ENCODE measurements around the gene HIBADH. TPM values are rescaled to one million over a fixed set of nuclear protein-coding genes. Genes with fewer than 3 reads are reported as not detected.
"Not testable (repeated sequence)": the region's sequence is repeated elsewhere in the genome, so short reads cannot be mapped to it uniquely, and the experiment has no call there.

The HIBADH gene
- total RNA-seq, 1 donor from 2014 or later = 79.8 TPM

- DNase-seq (ENCODE audit: low spot score) = no peak
- ATAC-seq = no peak
These were observed 57.4 kb downstream of the HIBADH start for GRCh38 chr7:27605283-27605682.

- ATAC-seq = no peak
These were observed 58.9 kb downstream of the HIBADH start for GRCh38 chr7:27603813-27604212.

GRCh38 chr7:27602766-27603165 is 59.9 kb downstream of the HIBADH start:
- ATAC-seq (no peak), DNase-seq (ENCODE audit: low spot score) (no peak)

More at GRCh38 chr7:27603813-27604212, 58.9 kb downstream of the HIBADH start:
- DNase-seq (ENCODE audit: low spot score) = no peak

GRCh38 chr7:27601217-27601616 is 61.5 kb downstream of the HIBADH start:
- ATAC-seq = no peak
- DNase-seq (ENCODE audit: low spot score) = no peak

- DNase-seq (ENCODE audit: low spot score) (no peak), ATAC-seq (peak; percentile 76)
These were observed 62.4 kb downstream of the HIBADH start for GRCh38 chr7:27600247-27600646.

- no peak for ATAC-seq
- DNase-seq (ENCODE audit: low spot score) = no peak
These were observed 67.7 kb downstream of the HIBADH start for GRCh38 chr7:27595009-27595408.

GRCh38 chr7:27593226-27593625 is 69.5 kb downstream of the HIBADH start:
- DNase-seq (ENCODE audit: low spot score) = no peak
- ATAC-seq = no peak

GRCh38 chr7:27590416-27590815 is 72.3 kb downstream of the HIBADH start:
- DNase-seq (ENCODE audit: low spot score) (no peak), ATAC-seq (no peak)

GRCh38 chr7:27587429-27587828 is 75.3 kb downstream of the HIBADH start:
- DNase-seq (ENCODE audit: low spot score) = no peak

GRCh38 chr7:27586825-27587224 is 75.9 kb downstream of the HIBADH start:
- ATAC-seq (peak; percentile 41), DNase-seq (ENCODE audit: low spot score) (no peak)

More at GRCh38 chr7:27587429-27587828, 75.3 kb downstream of the HIBADH start:
- no peak for ATAC-seq

GRCh38 chr7:27585781-27586447 is 76.8 kb downstream of the HIBADH start:
- ATAC-seq (no peak), DNase-seq (ENCODE audit: low spot score) (no peak)

- ATAC-seq = no peak
- no peak for DNase-seq (ENCODE audit: low spot score)
These were observed 80.8 kb downstream of the HIBADH start for GRCh38 chr7:27581906-27582305.

GRCh38 chr7:27581119-27581518 is 81.6 kb downstream of the HIBADH start:
- no peak for DNase-seq (ENCODE audit: low spot score)
- no peak for ATAC-seq

- peak; percentile 66 for ATAC-seq
- DNase-seq (ENCODE audit: low spot score) = no peak
These were observed 83.1 kb downstream of the HIBADH start for GRCh38 chr7:27579565-27579964.

- ATAC-seq = peak; percentile 51
- not testable (repeated sequence) for DNase-seq (ENCODE audit: low spot score)
These were observed 84.5 kb downstream of the HIBADH start for GRCh38 chr7:27578169-27578568.

- DNase-seq (ENCODE audit: low spot score) (no peak), ATAC-seq (peak; percentile 71)
These were observed 86.2 kb downstream of the HIBADH start for GRCh38 chr7:27576360-27576944.

- ATAC-seq (no peak), DNase-seq (ENCODE audit: low spot score) (no peak)
These were observed 87.1 kb downstream of the HIBADH start for GRCh38 chr7:27575613-27576012.

GRCh38 chr7:27569106-27569505 is 93.6 kb downstream of the HIBADH start:
- ATAC-seq (no peak), DNase-seq (ENCODE audit: low spot score) (no peak)

GRCh38 chr7:27567266-27567665 is 95.4 kb downstream of the HIBADH start:
- DNase-seq (ENCODE audit: low spot score) = no peak
- ATAC-seq = no peak

- ATAC-seq (no peak), DNase-seq (ENCODE audit: low spot score) (no peak)
These were observed 97.7 kb downstream of the HIBADH start for GRCh38 chr7:27564881-27565482.

- no peak for DNase-seq (ENCODE audit: low spot score)
- ATAC-seq = no peak
These were observed 101.9 kb downstream of the HIBADH start for GRCh38 chr7:27560706-27561235.

GRCh38 chr7:27555670-27556069 is 107.0 kb downstream of the HIBADH start:
- DNase-seq (ENCODE audit: low spot score) (no peak), ATAC-seq (no peak)
